ENCODE measurements around the gene SHB.

The SHB gene

DNA sequence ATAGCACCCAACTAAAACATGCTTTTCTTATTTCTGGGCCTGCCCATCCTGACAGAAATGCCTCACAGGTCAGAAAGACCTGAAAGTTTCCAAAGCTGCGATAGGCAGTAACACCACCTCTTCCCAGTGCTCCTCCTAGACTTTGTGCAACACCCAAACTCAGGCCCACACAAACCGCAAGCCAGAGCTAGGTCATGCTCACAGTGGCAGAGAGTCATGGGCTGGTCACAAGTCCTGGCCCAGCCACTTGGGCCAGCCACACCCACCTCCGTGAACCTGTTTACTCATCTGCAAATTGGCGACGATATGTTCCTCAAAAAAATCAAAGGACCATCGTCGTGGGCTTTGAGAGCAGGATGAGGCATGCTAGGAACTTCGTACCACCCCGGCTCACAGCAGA is 121.0 kb downstream of the SHB start:
- no peak for DNase-seq
- H3K27me3 ChIP-seq (ENCODE audit: control insufficient read depth in 1 of 2, insufficient read depth in 1 of 2, low read length in 2 of 2): no peaks in the 10 kb centered on the region
- H3K14ac ChIP-seq (ENCODE audit: low read length in 2 of 2): no peak overlapping the region
- H4K8ac ChIP-seq (ENCODE audit: low read length): no peak overlapping the region
- H2BK15ac ChIP-seq (ENCODE audit: low read depth, poor library complexity, severe bottlenecking): no peak overlapping the region
- H3K4ac ChIP-seq (ENCODE audit: low read depth in 1 of 2, low read length in 2 of 2): no peak overlapping the region
- peaks cover 28% of the 10 kb centered on the region for H3K79me1 ChIP-seq (replicated peaks; ENCODE audit: low read length, poor library complexity, severe bottlenecking)
- no peak overlapping the region for H3K18ac ChIP-seq (ENCODE audit: low read depth in 1 of 2, low read length in 2 of 2)
- H2AFZ ChIP-seq (ENCODE audit: low read depth, low read length): no peak overlapping the region
- H3K4me1 ChIP-seq (ENCODE audit: control insufficient read depth, insufficient read depth, low read depth, low read length): peaks cover 72% of the 10 kb centered on the region
- no peak overlapping the region for H2AK5ac ChIP-seq (ENCODE audit: low read length, severe bottlenecking)
- no peak overlapping the region for H3K4me3 ChIP-seq (ENCODE audit: insufficient read depth in 1 of 2, low read depth in 1 of 2, low read length in 2 of 2)
- no peak overlapping the region for H3K27ac ChIP-seq (ENCODE audit: low read length, poor library complexity, severe bottlenecking)
- WGBS: 89% methylated on average over 9 of the region's 9 CpGs
- no peak overlapping the region for H2BK5ac ChIP-seq (ENCODE audit: low read depth, low read length, poor library complexity, severe bottlenecking)
- peaks cover 54 to 87% of the 10 kb centered on the region in 2 experiments for H3K36me3 ChIP-seq (ENCODE audit: control insufficient read depth in 1 of 2, insufficient read depth in 2 of 2, low read depth in 1 of 2, low read length in 2 of 2)
- H3K23ac ChIP-seq (ENCODE audit: low read length in 2 of 2): no peak overlapping the region
- no peaks in the 10 kb centered on the region for H3K9me3 ChIP-seq (ENCODE audit: control insufficient read depth, low read length)
- H3K4me2 ChIP-seq (ENCODE audit: low read length, poor library complexity, severe bottlenecking): no peak overlapping the region
- no peak overlapping the region for H4K91ac ChIP-seq (ENCODE audit: low read length)
- H3K9ac ChIP-seq (ENCODE audit: low read length): peak overlapping the region; percentile 35
- no peak overlapping the region for H2BK12ac ChIP-seq (ENCODE audit: low read length in 2 of 2)
- no peak overlapping the region for H2BK120ac ChIP-seq (ENCODE audit: low read depth, low read length)

GRCh38 chr9:37947471-37947870 is 121.6 kb downstream of the SHB start:
- Histone ChIP-seq H3K27ac (ENCODE audit: low read length, poor library complexity, severe bottlenecking) (no peak overlapping the region), H3K36me3 (ENCODE audit: control insufficient read depth in 1 of 2, insufficient read depth in 2 of 2, low read depth in 1 of 2, low read length in 2 of 2) (peaks cover 54 to 87% of the 10 kb centered on the region in 2 experiments), H2BK12ac (ENCODE audit: low read length in 2 of 2) (no peak overlapping the region), H2AK5ac (ENCODE audit: low read length, severe bottlenecking) (peak overlapping the region; percentile 51), H2BK5ac (ENCODE audit: low read depth, low read length, poor library complexity, severe bottlenecking) (no peak overlapping the region), H3K4me2 (ENCODE audit: low read length, poor library complexity, severe bottlenecking) (no peak overlapping the region), H4K8ac (ENCODE audit: low read length) (no peak overlapping the region), H4K91ac (ENCODE audit: low read length) (no peak overlapping the region), H3K79me1 (replicated peaks; ENCODE audit: low read length, poor library complexity, severe bottlenecking) (peaks cover 26% of the 10 kb centered on the region), H3K9me3 (ENCODE audit: control insufficient read depth, low read length) (no peaks in the 10 kb centered on the region), H2BK120ac (ENCODE audit: low read depth, low read length) (no peak overlapping the region), H3K23ac (ENCODE audit: low read length in 2 of 2) (no peak overlapping the region), H3K18ac (ENCODE audit: low read depth in 1 of 2, low read length in 2 of 2) (no peak overlapping the region), H3K4ac (ENCODE audit: low read depth in 1 of 2, low read length in 2 of 2) (no peak overlapping the region), H2BK15ac (ENCODE audit: low read depth, poor library complexity, severe bottlenecking) (no peak overlapping the region), H3K9ac (ENCODE audit: low read length) (peak overlapping the region; percentile 35), H3K14ac (ENCODE audit: low read length in 2 of 2) (no peak overlapping the region), H3K4me1 (ENCODE audit: control insufficient read depth, insufficient read depth, low read depth, low read length) (peaks cover 75% of the 10 kb centered on the region), H2AFZ (ENCODE audit: low read depth, low read length) (no peak overlapping the region), H3K27me3 (ENCODE audit: control insufficient read depth in 1 of 2, insufficient read depth in 1 of 2, low read length in 2 of 2) (no peaks in the 10 kb centered on the region), H3K4me3 (ENCODE audit: insufficient read depth in 1 of 2, low read depth in 1 of 2, low read length in 2 of 2) (no peak overlapping the region)
- no peak for DNase-seq
- WGBS: 88% methylated on average over 7 of the region's 7 CpGs

DNA sequence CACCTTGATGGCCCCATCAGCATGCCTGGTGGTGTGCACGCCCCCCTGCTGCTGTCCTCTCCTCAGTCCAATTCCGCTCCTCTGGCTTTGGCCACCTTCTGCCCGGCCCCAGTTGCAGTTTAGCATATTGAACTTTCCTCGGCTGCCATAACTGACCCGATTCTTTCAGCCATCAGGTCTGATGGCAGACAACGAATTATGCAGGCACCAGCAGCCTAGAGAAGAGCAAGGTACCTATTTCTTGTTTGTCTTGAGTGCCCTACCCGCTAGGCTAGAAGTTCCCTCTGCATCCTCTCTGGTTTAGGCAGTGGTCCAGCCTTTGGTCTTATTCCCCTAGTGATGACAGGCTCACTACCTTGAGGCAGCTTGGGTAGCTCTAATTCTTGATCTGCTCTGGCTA is 122.1 kb downstream of the SHB start:
- Histone ChIP-seq H3K4me3 (ENCODE audit: insufficient read depth in 1 of 2, low read depth in 1 of 2, low read length in 2 of 2) (no peak overlapping the region), H4K8ac (ENCODE audit: low read length) (no peak overlapping the region), H3K9me3 (ENCODE audit: control insufficient read depth, low read length) (no peaks in the 10 kb centered on the region), H2BK120ac (ENCODE audit: low read depth, low read length) (no peak overlapping the region), H3K18ac (ENCODE audit: low read depth in 1 of 2, low read length in 2 of 2) (no peak overlapping the region), H3K23ac (ENCODE audit: low read length in 2 of 2) (no peak overlapping the region), H3K36me3 (ENCODE audit: control insufficient read depth in 1 of 2, insufficient read depth in 2 of 2, low read depth in 1 of 2, low read length in 2 of 2) (peaks cover 59 to 87% of the 10 kb centered on the region in 2 experiments), H3K9ac (ENCODE audit: low read length) (no peak overlapping the region), H2BK5ac (ENCODE audit: low read depth, low read length, poor library complexity, severe bottlenecking) (no peak overlapping the region), H2BK12ac (ENCODE audit: low read length in 2 of 2) (no peak overlapping the region), H4K91ac (ENCODE audit: low read length) (no peak overlapping the region), H2AK5ac (ENCODE audit: low read length, severe bottlenecking) (no peak overlapping the region), H3K4me1 (ENCODE audit: control insufficient read depth, insufficient read depth, low read depth, low read length) (peaks cover 80% of the 10 kb centered on the region), H3K79me1 (replicated peaks; ENCODE audit: low read length, poor library complexity, severe bottlenecking) (peaks cover 22% of the 10 kb centered on the region), H2BK15ac (ENCODE audit: low read depth, poor library complexity, severe bottlenecking) (no peak overlapping the region), H3K4ac (ENCODE audit: low read depth in 1 of 2, low read length in 2 of 2) (no peak overlapping the region), H2AFZ (ENCODE audit: low read depth, low read length) (no peak overlapping the region), H3K4me2 (ENCODE audit: low read length, poor library complexity, severe bottlenecking) (no peak overlapping the region), H3K14ac (ENCODE audit: low read length in 2 of 2) (no peak overlapping the region), H3K27ac (ENCODE audit: low read length, poor library complexity, severe bottlenecking) (no peak overlapping the region), H3K27me3 (ENCODE audit: control insufficient read depth in 1 of 2, insufficient read depth in 1 of 2, low read length in 2 of 2) (no peaks in the 10 kb centered on the region)
- no peak for DNase-seq
- WGBS: 98% methylated on average over 7 of the region's 7 CpGs

DNA sequence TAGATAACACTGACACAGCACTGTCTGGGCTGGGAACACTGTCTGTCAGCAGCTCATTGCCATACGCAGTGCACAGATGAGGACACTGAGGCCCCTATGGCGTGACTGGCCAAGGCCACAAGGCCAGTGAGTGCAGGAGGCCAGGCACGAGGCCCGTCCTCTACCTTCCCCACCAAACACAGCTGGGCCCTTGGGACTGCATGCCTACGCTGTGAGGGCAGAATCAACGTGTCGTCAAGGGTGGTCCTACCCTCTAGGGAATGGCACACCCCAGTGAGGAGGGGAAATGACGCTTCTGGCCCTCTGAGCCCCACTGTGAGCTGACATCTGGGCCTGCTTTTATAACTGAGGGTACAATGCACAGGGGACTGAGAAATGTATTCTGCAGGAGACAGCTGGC is 123.0 kb downstream of the SHB start:
- WGBS: 95% methylated on average over 8 of the region's 8 CpGs
- Histone ChIP-seq H3K36me3 (ENCODE audit: control insufficient read depth in 1 of 2, insufficient read depth in 2 of 2, low read depth in 1 of 2, low read length in 2 of 2) (peaks cover 65 to 86% of the 10 kb centered on the region in 2 experiments), H2BK12ac (ENCODE audit: low read length in 2 of 2) (peak overlapping the region; percentile 3 to 46), H2AK5ac (ENCODE audit: low read length, severe bottlenecking) (peak overlapping the region; percentile 62), H3K18ac (ENCODE audit: low read depth in 1 of 2, low read length in 2 of 2) (peak overlapping the region in 1 of 2 experiments; percentile 51), H3K27ac (ENCODE audit: low read length, poor library complexity, severe bottlenecking) (no peak overlapping the region), H3K4ac (ENCODE audit: low read depth in 1 of 2, low read length in 2 of 2) (no peak overlapping the region), H2BK15ac (ENCODE audit: low read depth, poor library complexity, severe bottlenecking) (no peak overlapping the region), H4K8ac (ENCODE audit: low read length) (no peak overlapping the region), H3K4me1 (ENCODE audit: control insufficient read depth, insufficient read depth, low read depth, low read length) (peaks cover 80% of the 10 kb centered on the region), H3K23ac (ENCODE audit: low read length in 2 of 2) (no peak overlapping the region), H3K9me3 (ENCODE audit: control insufficient read depth, low read length) (no peaks in the 10 kb centered on the region), H3K4me2 (ENCODE audit: low read length, poor library complexity, severe bottlenecking) (no peak overlapping the region), H2BK120ac (ENCODE audit: low read depth, low read length) (no peak overlapping the region), H3K27me3 (ENCODE audit: control insufficient read depth in 1 of 2, insufficient read depth in 1 of 2, low read length in 2 of 2) (no peaks in the 10 kb centered on the region), H2BK5ac (ENCODE audit: low read depth, low read length, poor library complexity, severe bottlenecking) (no peak overlapping the region), H4K91ac (ENCODE audit: low read length) (no peak overlapping the region), H3K9ac (ENCODE audit: low read length) (no peak overlapping the region), H3K14ac (ENCODE audit: low read length in 2 of 2) (peak overlapping the region in 1 of 2 experiments; percentile 12), H3K4me3 (ENCODE audit: insufficient read depth in 1 of 2, low read depth in 1 of 2, low read length in 2 of 2) (no peak overlapping the region), H2AFZ (ENCODE audit: low read depth, low read length) (no peak overlapping the region), H3K79me1 (replicated peaks; ENCODE audit: low read length, poor library complexity, severe bottlenecking) (peaks cover 22% of the 10 kb centered on the region)
- no peak for DNase-seq

Data from mesenchymal stem cell (in vitro differentiated cells and primary cell).